K562 (cell line): ENCODE measurements around the gene MAP3K6. TPM values are rescaled to one million over a fixed set of nuclear protein-coding genes. Genes with fewer than 3 reads are reported as not detected.
A peak's percentile ranks its signal among the peaks of the same experiment; 100 is the strongest.

Experiments used
- CHCHD3 ChIP-seq: fragments of 250-450 bp; sonication (Bioruptor Pico); IDR thresholded peaks from 2 replicates; pipeline ENCODE4 v2.1.2; 2022; ENCODE audit warnings: mild to moderate bottlenecking
- CHD4 ChIP-seq: fragments of 200-600 bp; sonication (generic); IDR thresholded peaks from 3 replicates; pipeline ENCODE4 v1.6.1; 2012; ENCODE audit warnings: low read depth, mild to moderate bottlenecking, mixed read lengths, low read length, inconsistent platforms; ENCODE audit not compliant: insufficient read depth, insufficient replicate concordance, poor library complexity, severe bottlenecking
- EGR1 ChIP-seq: fragments of 450-650 bp; conservative IDR thresholded peaks from 2 replicates; pipeline ENCODE4 v1.6.1; 2017; ENCODE audit warnings: mild to moderate bottlenecking
- HIVEP1 ChIP-seq: fragments of 250-450 bp; sonication (Bioruptor Pico); IDR thresholded peaks from 2 replicates; pipeline ENCODE4 v1.4.0; 2020; ENCODE audit warnings: mild to moderate bottlenecking
- HNRNPL ChIP-seq: fragments of 200-400 bp; formaldehyde crosslinking; IDR thresholded peaks from 2 replicates; pipeline ENCODE4 v1.6.1; 2017; ENCODE audit warnings: low read depth, mild to moderate bottlenecking, low read length
- MEF2D ChIP-seq: conservative IDR thresholded peaks from 2 replicates; pipeline ENCODE4 v1.6.1; 2016; ENCODE audit warnings: low read depth, missing genetic modification characterization, missing compliant biosample characterization
- PBX2 ChIP-seq, 2 experiments: IDR thresholded peaks in 1 of 2; conservative IDR thresholded peaks in 1 of 2; 2 replicates each; pipeline ENCODE4 v1.6.1; 2016; ENCODE audit warnings: low read depth in 2 of 2, mild to moderate bottlenecking in 1 of 2, missing compliant biosample characterization in 1 of 2, missing genetic modification characterization in 1 of 2, moderate library complexity in 1 of 2
- PKNOX1 ChIP-seq: fragments of 450-650 bp; IDR thresholded peaks from 2 replicates; pipeline ENCODE4 v1.6.1; 2016
- PRPF4 ChIP-seq: fragments of 200-400 bp; formaldehyde crosslinking; IDR thresholded peaks from one replicate; pipeline ENCODE4 v1.6.1; 2017; ENCODE audit warnings: low read length, low read depth, mild to moderate bottlenecking; ENCODE audit not compliant: insufficient read depth, poor library complexity, severe bottlenecking
- RBM39 ChIP-seq: fragments of 200-400 bp; formaldehyde crosslinking; optimal IDR thresholded peaks from 2 replicates; pipeline ENCODE3; 2018; ENCODE audit warnings: low read depth, low read length
- SAFB ChIP-seq: fragments of 200-400 bp; formaldehyde crosslinking; IDR thresholded peaks from 2 replicates; pipeline ENCODE4 v1.6.1; 2017; ENCODE audit warnings: low read depth, low read length, borderline replicate concordance
- SP1 ChIP-seq: sonication (generic); formaldehyde crosslinking; IDR thresholded peaks from 2 replicates; pipeline ENCODE4 v1.8.1; 2022; ENCODE audit warnings: mild to moderate bottlenecking, missing genetic modification reagents
- STAG1 ChIP-seq: sonication (generic); formaldehyde crosslinking; IDR thresholded peaks from 2 replicates; pipeline ENCODE4 v1.5.0; 2020; ENCODE audit warnings: missing genetic modification reagents, borderline replicate concordance
- TRIM25 ChIP-seq: fragments of 450-650 bp; IDR thresholded peaks from 2 replicates; pipeline ENCODE4 v1.7.0; 2016; ENCODE audit warnings: borderline replicate concordance
- UBTF ChIP-seq, 2 experiments: IDR thresholded peaks; 2 replicates each; pipeline ENCODE4 v1.6.1; 2012; ENCODE audit warnings: improper control_type of control experiment in 2 of 2, low read depth in 2 of 2, low read length in 2 of 2, borderline replicate concordance in 1 of 2
- ZBTB7A ChIP-seq: IDR thresholded peaks from 2 replicates; pipeline ENCODE4 v1.6.1; 2011; ENCODE audit warnings: low read depth, mild to moderate bottlenecking, low read length, moderate library complexity, borderline replicate concordance; ENCODE audit not compliant: control insufficient read depth
- ZNF121 ChIP-seq: sonication (generic); formaldehyde crosslinking; conservative IDR thresholded peaks from 2 replicates; pipeline ENCODE4 v1.8.0; 2022; ENCODE audit warnings: missing genetic modification reagents
- ZNF384 ChIP-seq: IDR thresholded peaks from 2 replicates; pipeline ENCODE4 v1.6.1; 2012; ENCODE audit warnings: low read depth, low read length, improper control_type of control experiment
- polyA plus RNA-seq, 8 experiments: library from polyadenylated mRNA; depleted of rRNA in 4 of 8; stranded (reverse) in 5 of 8; unstranded in 3 of 8; fragments of >200 nt; fragmentation: Nextera tagmentation in 2 of 8; fragmentation: Illumina TruSeq in 1 of 8; extraction: Ambion mirVana in 2 of 8; extraction: Trizol in 1 of 8; gene quantifications; 2 replicates each; pipeline versions ENCODE4 v1.2.1 to v1.2.3, GENCODE V29; 2011 to 2014; ENCODE audit warnings: inconsistent platforms in 1 of 8, missing spikeins in 1 of 8
- total RNA-seq, 7 experiments: library from RNA; depleted of rRNA in 6 of 7; stranded (reverse); fragments of >200 nt in 6 of 7; fragmentation: Illumina TruSeq in 2 of 7; extraction: Trizol in 2 of 7; gene quantifications; 2 replicates each; pipeline versions ENCODE4 v1.2.1 to v1.2.3, GENCODE V29; 2011 to 2021; ENCODE audit warnings: low replicate concordance in 1 of 7

MAP3K6 gene
- total and polyA plus RNA-seq, 9 of the 15 experiments (the other 6 are each of a cell fraction or from before 2014, with no cell fraction given): 0.99 to 21.9 (median 7.0) TPM

GRCh38 chr1:27383039-27383605, 16.4 kb upstream of the MAP3K6 start, which contains the start of gene CD164L2 (continued):
- no peak for TF ChIP-seq CHD4
- no peak for TF ChIP-seq TRIM25
- TF ChIP-seq STAG1: no peak
- TF ChIP-seq HNRNPL: no peak
- no peak for TF ChIP-seq ZNF384
- peak; percentile 46; the same call in 1 of the 2 replicates for TF ChIP-seq PKNOX1
- peak; percentile 30; the same call in 1 of the 2 replicates for TF ChIP-seq EGR1
- TF ChIP-seq ZNF121: no peak
- no peak for TF ChIP-seq CHCHD3 (CRISPR knock-in tag)
- no peak for TF ChIP-seq MEF2D (tag)
- peak; percentile 90 for TF ChIP-seq SP1
- no peak for TF ChIP-seq UBTF (IDR thresholded peaks at IDR 0.05; ENCODE audit: borderline replicate concordance in 1 of 2, low read depth in 2 of 2, low read length in 2 of 2)
- TF ChIP-seq RBM39: no peak
- no peak for TF ChIP-seq PBX2 (CRISPR knock-in tag; IDR thresholded peaks at IDR 0.05; ENCODE audit: low read depth)
- TF ChIP-seq PBX2 (tag; conservative IDR thresholded peaks at IDR 0.05; ENCODE audit: low read depth): no peak
- no peak for TF ChIP-seq PRPF4
- peak; percentile 63; the same call in 1 of the 2 replicates for TF ChIP-seq ZBTB7A
- no peak for TF ChIP-seq HIVEP1 (CRISPR knock-in tag)
- no peak for TF ChIP-seq SAFB
